ENCODE measurements around the gene PPP1R26.
"Not testable (repeated sequence)": the region's sequence is repeated elsewhere in the genome, so short reads cannot be mapped to it uniquely, and the experiment has no call there.

PPP1R26 gene, protein sequence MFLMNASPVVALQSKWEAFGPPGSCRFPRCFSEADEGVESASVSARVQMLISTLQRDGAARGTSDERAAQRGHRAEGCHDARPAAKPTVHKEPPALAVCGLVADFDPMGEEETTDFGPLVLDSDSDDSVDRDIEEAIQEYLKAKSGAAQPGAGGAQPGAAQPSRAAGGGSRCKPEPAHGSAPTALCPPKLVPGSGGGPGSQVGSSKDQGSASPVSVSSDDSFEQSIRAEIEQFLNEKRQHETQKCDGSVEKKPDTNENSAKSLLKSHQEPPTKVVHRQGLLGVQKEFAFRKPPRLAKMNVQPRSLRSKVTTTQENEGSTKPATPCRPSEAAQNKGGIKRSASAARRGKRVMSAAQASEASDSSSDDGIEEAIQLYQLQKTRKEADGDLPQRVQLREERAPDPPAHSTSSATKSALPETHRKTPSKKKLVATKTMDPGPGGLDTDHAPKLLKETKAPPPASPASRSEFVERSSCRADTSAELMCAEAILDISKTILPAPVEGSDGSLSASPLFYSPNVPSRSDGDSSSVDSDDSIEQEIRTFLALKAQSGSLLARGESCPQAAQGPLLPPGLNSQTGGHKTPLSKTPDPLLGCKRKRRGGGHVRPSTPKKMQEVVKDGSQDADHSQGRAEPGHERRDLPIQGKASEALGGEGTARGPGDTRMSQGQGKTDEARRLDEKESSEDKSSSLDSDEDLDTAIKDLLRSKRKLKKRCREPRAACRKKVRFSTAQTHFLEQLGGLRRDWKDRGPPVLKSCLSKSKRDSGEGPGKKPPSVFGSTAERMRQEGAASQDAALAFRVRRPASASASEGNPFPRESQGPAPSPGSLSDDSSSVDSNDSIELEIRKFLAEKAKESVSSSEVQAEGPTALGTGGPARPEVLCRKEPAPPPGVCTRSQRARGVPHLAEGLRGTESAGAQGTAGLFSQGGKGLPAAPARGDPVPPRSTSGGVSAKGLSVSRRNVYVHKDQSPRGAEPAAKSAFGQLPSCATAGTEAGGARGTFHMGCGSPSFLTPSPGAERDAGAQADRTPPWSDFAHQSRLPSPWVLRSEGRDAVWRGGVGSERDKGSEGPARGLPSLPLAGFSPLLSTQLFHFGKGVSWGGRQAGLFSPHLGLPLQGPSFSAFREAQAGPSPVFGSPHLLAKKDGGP (N-terminal part only)

DNA sequence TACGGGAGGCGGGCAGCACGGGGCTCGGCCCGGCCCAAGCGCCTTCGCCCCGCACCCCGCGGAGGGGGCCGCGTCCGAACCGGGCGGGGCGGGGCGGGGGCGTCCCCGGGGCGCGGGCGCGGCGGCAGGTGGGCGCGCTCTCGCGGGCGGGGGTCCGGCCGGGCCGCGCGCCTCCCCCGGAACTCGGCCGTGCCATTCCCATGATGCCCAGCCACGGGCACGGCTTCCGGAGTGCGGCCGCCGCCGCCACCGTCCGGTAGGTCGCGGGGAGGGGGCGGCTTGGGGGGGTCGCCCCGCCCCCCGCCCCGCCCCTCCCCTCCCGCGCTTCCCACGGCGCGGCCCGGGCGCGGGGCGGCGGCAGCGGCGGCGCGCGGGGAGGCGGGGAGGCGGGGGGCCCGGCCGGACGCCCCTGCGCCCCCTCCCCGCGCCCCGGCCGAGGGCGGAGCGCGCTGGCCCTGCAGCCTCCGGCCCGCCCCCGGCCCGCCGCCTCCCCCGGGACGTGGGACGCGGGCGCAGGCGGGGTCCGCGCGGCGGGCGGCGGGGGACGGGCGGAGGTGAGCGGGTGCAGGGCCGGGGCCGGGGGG is at the start of gene PPP1R26:
Gene PPP1R26 (plus strand): TSS at position 314 of the 584 bp plus-strand sequence. CDS start 4,729 bp downstream, outside the sequence.
- DNase-seq = no peak

DNA sequence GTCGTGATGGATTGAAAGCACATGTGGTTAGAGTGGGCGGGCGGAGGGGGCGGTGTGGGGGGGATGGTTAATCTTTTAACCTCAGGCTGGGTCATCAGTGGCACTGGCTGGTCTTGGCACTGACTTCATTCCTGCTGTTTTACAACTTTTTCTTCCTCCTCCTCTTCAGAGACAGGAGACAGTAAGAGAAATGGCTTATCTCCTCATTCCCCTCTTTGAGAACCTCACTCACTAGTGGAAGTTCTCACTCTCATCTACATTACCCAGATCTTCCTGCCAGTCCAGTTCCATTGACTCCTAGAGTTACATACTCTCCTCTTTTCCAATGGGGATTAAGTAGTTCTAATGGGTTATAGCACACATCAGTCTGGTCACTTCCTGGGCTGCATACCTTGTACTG is 42.3 kb upstream of the PPP1R26 start:
- no peak for DNase-seq

DNA sequence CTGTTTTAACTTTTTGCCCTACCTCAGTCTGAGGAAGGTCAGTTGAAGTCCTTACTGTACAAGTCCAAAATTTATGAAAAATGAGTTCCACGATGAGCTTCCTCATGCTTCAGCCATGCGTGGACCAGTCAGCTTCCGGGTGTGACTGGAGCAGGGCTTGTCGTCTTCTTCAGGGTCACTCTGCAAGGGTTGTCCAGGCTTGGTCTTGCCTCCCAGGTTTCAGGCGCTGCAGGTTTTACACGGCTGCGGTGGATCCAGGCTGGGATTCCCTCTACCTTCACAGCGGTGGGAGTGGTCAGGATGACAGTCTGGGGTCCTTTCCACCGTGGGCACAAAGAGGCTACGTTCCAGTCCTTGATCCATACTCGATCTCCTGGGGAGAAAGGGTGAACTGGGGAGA is 41.9 kb upstream of the PPP1R26 start:
- not testable (repeated sequence) for DNase-seq

GRCh38 chr9:135438581-135439232 is 40.9 kb upstream of the PPP1R26 start:
- not testable (repeated sequence) for DNase-seq

DNA sequence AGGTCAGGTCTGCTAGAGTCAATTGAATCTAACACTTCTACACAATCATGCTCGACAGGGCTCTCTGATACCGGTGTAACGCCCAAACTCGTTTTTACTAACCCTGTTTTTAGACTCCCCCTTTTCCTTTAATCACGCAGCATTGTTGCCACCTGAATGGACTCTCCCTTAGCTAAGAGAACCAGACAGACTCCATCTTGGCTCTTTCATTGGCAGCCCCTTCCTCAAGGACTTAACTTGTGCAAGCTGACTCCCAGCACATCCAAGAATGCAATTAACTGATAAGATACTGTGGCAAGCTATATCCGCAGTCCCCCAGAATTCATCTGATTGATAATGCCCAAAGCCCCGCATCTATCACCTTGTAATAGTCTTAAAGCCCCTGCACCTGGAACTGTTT is 40.1 kb upstream of the PPP1R26 start:
- not testable (repeated sequence) for DNase-seq

GRCh38 chr9:135439916-135440315 is 39.7 kb upstream of the PPP1R26 start:
- no peak for DNase-seq

DNA sequence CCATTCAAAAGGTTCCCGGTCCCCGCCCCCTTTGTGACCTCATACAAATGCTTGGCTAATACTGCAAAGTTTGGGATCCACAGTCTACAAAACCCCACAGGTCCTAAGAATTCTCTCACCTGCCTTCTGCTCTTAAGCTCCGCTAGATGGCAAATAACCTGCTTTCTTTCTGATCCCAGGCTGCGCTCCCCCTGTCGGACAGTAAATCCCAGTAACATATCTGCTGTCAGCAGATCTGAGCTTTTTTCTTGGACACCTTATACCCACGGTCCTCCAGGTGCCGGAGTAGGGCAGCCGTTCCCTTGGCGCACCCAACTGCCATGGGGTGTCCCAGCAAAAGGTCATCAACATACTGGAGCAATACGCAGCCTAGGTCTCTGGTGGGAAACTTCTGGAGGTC is 39.0 kb upstream of the PPP1R26 start:
- DNase-seq = no peak

GRCh38 chr9:135441105-135442071 is 38.2 kb upstream of the PPP1R26 start:
- not testable (repeated sequence) for DNase-seq

GRCh38 chr9:135442075-135442474 is 37.5 kb upstream of the PPP1R26 start:
- DNase-seq = no peak

DNA sequence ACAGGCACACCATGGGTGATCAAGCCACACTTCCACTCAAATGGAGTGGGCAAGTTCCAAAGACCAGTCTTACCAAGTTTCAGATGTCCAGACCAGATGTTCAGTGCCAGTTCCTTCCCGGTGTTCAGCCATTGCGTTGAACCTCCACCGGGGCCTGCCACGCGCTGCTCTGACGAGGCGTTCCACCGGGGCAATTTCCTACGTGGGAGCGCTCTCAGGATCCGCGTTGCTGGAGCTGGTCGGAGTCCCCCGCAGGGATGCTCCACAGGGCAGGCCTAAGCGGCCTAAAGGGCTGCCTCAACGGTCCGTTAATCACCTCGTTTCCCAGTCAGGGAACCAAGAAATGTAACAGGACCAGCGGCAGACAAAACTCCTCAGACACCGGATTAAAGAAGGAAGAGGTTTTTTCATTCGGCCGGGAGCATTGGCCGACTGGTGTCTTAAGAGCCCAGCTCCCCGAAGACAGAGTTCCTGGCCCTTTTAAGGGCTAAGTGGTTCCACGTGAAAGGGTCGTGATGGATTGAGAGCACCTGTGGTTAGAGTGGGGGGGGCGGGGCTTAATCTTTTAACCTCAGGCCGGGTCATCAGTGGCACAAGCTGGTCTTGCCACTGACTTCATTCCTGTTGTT is 35.7 kb upstream of the PPP1R26 start:
- no peak for DNase-seq

GRCh38 chr9:135447126-135447525 is 32.5 kb upstream of the PPP1R26 start:
- no peak for DNase-seq

GRCh38 chr9:135448663-135449100 is 30.9 kb upstream of the PPP1R26 start:
- DNase-seq = no peak

DNA sequence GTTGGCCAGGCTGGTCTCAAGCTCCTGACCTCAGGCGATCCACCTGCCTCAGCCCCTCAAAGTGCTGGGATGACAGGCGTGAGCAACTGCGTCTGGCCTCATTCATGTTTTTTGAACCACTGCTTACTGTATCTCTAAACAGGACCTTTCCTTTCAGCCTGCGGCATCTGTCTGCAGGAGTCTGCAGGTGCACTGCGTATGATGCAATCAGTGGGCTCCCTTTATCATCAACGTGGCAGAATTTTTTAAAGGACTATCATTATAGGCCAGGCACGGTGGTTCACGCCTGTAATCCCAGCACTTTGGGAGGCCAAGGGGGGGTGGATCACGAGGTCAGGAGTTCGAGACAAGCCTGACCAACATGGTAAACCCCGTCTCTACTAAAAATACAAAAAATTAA is 30.1 kb upstream of the PPP1R26 start:
- DNase-seq = not testable (repeated sequence)

- no peak for DNase-seq
These were observed 28.6 kb upstream of the PPP1R26 start for GRCh38 chr9:135450956-135451355.

GRCh38 chr9:135451909-135452308 is 27.7 kb upstream of the PPP1R26 start:
- DNase-seq = not testable (repeated sequence)

DNA sequence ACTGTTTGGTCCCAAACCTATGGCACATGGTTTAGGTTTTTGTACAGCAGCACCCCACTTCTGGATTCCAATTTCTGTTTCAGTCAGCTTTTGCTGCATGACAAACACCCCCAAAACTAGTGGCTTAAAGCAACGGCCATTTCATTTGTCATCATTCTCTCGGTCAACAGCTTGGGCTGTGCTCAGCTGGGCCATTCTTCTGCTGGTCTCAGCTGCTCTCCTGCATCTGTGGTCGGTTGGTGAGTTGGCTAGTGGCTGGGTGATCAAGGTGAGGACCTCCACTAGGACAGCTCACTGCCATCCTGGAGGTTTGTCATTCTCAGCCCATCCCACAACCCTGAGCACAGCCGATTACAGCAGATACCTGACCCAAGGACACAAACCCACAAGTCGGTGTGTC is 24.8 kb upstream of the PPP1R26 start:
- DNase-seq = no peak

GRCh38 chr9:135455401-135456030 is 24.1 kb upstream of the PPP1R26 start:
- DNase-seq = no peak

GRCh38 chr9:135456436-135457104 is 23.0 kb upstream of the PPP1R26 start:
- DNase-seq = no peak

GRCh38 chr9:135458478-135458877 is 21.1 kb upstream of the PPP1R26 start:
- DNase-seq = not testable (repeated sequence)

Measured in activated CD4-positive, CD25-positive, alpha-beta regulatory T cell treated with anti-CD3 and anti-CD28 coated beads, Interleukin-2, amount 50 U/mL, for 72 hours (primary cell).